GM18517 (cell line): ENCODE measurements around the gene COPS3.

ENCODE experiments used
- ATAC-seq: cut with Tn5 transposase; IDR thresholded peaks from one replicate; pipeline ENCODE4 v1.9.1; 2021; ENCODE audit warnings: mild to moderate bottlenecking, moderate library complexity; ENCODE audit not compliant: unreplicated experiment

The COPS3 gene

DNA sequence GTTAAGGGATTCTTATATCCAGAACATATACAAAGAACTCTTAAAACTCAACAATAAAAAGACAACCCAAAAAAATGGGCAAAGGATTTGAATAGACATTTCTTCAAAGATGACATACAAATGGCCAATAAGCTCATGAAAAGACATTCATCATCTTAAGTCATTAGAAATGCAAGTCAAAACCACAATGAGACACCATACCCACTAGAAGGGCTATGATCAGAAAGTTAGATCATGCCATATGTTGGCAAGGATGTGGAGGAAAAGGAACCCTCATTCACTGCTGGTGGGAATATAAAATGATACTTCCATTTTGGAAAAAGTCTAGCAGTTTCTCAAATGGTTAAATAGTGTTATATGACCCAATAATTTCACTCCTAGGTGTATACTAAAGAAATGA lies 84.3 kb downstream of the COPS3 start:
- ATAC-seq: no peak
